HG02763 (cell line): ENCODE results near the gene TJP3.

Experiments used
- ATAC-seq: cut with Tn5 transposase; IDR thresholded peaks from one replicate; pipeline ENCODE4 v1.9.1; 2021; ENCODE audit warnings: mild to moderate bottlenecking, moderate library complexity; ENCODE audit not compliant: unreplicated experiment

Gene TJP3

GRCh38 chr19:3712663-3713611, 4.8 kb downstream of the TJP3 start:
- ATAC-seq = no peak

GRCh38 chr19:3716147-3716668, 8.0 kb downstream of the TJP3 start:
- ATAC-seq = no peak

DNA sequence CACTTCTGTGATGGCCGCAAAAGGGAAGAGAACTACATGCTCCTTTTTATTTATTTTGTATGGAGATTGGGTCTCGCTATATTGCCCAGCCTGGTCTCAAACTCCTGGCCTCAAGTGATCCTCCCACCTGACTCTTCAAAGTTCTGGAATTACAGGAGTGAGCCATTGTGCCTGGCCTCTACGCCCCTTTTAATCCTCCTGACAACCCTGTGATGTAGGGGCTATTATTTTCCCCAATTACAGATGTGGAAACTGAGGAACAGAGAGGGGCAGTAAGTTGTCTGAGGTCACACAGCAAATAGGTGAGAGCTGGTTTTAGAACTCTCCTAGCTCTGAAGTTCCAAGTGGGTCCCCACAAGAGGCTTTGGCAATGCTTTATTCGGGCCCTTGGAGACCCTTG, 11.7 kb downstream of the TJP3 start:
- ATAC-seq = no peak

- no peak for ATAC-seq
Measured at GRCh38 chr19:3720349-3720917, 12.2 kb downstream of the TJP3 start.

- no peak for ATAC-seq
Measured at GRCh38 chr19:3721131-3721886, 13.1 kb downstream of the TJP3 start.

DNA sequence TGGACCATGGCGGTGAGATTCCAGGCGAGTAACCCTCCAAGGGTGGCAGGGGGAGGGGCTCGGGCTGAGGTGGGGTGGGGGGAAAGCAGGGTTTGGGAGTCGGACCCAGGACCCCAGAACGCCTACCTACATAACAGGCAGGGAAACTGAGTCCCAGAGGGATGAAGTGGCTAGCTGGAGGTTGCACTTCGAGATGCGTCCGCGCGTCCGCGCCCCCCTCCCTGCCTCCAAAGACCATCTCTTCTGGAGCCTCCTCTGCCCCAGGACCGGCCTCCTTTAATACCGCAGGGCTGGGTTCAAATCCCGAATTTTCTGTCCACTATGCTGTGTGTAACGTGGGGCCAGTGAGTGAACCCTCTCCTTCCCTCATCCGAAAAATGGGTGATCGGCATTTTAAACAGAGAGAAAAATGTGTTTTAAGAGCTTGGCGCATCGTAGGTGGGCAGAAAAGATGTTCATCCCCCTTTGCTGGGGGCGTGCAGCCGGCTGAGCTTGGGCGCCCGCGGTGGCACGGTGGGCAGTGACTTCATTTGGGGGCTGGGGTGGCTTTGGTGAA, 13.8 kb downstream of the TJP3 start:
- no peak for ATAC-seq

DNA sequence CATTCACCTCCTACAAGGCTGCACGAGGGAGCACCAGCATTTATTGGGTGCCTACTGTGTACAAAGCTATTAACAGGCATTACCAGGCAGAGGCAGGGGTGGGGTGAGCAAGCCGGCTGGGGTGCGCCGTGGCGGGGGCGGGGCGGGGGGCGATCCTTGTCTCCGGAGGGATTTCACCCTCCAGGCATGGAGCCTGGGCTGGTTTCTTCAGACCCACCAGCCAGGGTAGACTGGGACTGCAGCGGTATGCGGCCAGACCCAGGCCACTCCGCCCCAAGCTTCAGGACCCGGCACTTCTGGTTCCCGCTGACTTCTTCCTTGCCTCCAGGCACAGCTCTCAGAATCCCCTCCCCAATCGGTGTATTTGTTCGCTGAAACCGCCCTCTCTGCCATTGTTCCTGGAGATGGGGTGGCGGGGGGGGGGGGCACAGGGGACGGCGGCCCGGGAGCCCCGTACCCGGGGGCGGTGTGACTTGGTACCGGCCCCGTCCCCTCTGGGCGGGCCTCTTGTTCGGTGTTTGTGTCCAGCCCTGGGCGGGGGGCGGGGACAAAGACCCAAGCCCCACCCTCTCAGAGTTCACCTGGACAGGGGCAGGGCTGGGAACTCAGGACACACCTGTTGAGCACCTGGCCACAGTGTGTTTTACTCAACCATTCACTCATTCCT, 14.4 kb downstream of the TJP3 start:
- ATAC-seq = no peak

- ATAC-seq = no peak
Measured at GRCh38 chr19:3723110-3723488, 14.9 kb downstream of the TJP3 start.

GRCh38 chr19:3723883-3724282, 15.7 kb downstream of the TJP3 start:
- ATAC-seq = no peak

DNA sequence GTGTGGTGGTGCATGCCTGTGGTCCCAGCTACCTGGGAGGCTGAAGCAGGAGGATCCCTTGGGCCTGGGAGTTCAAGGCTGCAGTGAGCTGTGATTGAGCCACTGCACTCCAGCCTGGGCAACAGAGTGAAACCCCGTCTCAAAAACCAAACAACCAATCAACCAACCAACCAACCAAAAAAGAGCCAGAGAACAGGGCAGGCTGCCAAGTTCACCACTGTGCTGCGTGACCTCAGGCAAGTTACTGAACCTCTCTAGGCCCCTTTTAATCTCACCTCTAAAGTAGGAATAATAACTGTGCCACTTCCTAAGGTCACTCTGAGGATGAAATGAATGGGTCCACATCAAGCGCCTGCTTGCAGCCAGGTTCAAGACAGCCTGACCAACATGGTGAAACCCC, 16.9 kb downstream of the TJP3 start:
- ATAC-seq = no peak

DNA sequence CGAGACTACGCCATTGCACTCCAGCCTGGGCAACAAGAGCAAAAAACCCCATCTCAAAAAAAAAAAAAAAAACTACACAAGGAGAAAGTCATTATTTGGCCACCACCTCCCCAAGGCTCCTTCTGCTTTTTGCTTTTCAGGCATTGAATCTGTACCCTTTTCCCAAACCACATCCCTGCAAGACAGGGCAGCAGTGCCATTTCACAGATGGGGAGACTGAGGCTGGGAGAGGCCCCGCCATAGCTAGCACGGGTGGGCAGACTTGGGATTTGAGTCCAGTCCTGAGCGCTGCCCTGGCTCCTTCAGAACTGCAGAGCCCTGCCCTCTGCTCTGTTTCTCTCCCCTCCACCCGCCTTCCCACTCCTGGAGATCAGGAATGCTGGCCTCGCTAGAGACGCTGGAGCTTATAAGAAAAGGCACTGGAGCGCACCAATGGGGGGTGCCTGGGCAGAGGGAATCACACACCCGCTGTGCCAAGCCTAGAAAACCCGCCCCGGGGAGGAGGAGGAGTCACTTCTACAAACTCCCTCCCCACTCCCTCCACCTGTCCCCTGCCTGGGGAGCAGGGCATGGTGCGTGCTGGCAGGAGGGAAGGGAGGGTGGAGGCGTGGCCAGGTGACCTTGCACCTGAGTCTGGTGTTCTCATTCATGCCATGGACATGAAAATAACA, 17.6 kb downstream of the TJP3 start:
- no peak for ATAC-seq

DNA sequence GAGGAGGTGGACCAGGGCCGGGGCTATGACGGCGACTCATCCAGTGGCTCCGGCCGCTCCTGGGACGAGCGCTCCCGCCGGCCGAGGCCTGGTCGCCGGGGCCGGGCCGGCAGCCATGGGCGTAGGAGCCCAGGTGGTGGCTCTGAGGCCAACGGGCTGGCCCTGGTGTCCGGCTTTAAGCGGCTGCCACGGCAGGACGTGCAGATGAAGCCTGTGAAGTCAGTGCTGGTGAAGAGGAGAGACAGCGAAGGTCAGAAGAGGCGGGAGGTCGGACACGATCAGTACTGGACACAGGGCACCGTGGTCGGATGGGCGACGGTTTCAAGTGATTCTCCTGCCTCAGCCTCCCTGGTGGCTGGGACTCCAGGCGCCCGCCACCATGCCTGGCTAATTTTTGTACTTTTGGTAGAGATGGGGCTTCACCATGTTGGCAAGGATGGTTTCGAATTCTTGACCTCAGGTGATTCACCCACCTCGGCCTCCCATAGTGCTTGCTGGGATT, 22.3 kb downstream of the TJP3 start:
- no peak for ATAC-seq

DNA sequence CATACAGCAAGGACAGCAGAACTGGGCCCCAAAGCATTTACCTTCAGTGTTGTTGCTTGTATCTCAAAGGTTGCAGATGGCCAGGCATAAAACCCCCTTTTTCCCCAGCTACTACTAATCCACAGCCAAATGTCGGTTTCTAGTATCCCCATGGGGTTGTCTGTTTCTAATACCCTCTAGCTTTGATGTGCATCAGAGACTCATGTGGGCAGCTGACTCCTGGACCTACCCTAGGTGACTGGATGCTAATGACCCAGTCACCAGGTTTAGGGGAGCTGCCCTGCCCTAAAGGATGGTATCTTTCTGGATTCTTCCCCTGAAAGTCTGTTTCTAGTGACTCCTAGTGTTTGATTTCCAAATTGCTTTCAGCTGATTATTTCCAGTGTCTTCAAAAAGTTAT, 23.9 kb downstream of the TJP3 start:
- no peak for ATAC-seq

GRCh38 chr19:3733549-3734309, 25.5 kb downstream of the TJP3 start:
- ATAC-seq = no peak

GRCh38 chr19:3734310-3734600, 26.1 kb downstream of the TJP3 start:
- no peak for ATAC-seq

GRCh38 chr19:3736106-3736724, 28.0 kb downstream of the TJP3 start:
- ATAC-seq = no peak

GRCh38 chr19:3737487-3738205, 29.5 kb downstream of the TJP3 start:
- ATAC-seq = no peak

DNA sequence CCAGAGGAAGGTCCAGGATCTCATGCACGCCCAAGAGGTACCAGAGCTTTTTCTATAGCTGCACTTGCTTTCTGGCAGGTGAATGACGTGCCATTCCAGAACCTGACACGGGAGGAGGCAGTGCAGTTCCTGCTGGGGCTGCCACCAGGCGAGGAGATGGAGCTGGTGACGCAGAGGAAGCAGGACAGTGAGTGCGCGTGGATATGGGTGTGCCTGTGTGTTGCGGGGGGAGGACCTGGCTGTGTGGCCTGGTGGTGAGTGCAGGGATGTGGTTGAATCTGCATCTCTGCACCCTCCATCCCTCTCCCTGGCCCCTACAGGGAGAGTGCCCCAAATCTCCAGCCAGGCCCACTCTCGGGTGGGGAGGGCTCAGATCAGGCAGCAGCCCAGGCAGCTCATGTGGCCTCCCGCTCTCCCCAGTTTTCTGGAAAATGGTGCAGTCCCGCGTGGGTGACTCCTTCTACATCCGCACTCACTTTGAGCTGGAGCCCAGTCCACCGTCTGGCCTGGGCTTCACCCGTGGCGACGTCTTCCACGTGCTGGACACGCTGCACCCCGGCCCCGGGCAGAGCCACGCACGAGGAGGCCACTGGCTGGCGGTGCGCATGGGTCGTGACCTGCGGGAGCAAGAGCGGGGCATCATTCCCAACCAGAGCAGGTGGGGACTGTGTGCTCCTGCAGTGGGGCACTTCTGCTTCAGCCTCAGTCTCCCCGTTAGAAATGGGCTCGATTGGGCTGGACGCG, 30.5 kb downstream of the TJP3 start:
- ATAC-seq = no peak
